HepG2 (cell line): Measurements from ENCODE around the gene FAM234B. TPM values are rescaled to one million over a fixed set of nuclear protein-coding genes. Genes with fewer than 3 reads are reported as not detected.

ENCODE experiments used
- ATAC-seq: fragments of 200-7000 bp; cut with Tn5 transposase; 3 replicates; pipeline ENCODE4 v1.9.1; 2020; ENCODE audit warnings: mild to moderate bottlenecking, moderate library complexity
- BruUV-seq: library from RNA; stranded (reverse); fragments of 400-500 nt; replicated peaks from 2 replicates; lab custom pipeline; 2021; lab: Mats Ljungman, UMichigan
- CTCF ChIA-PET: fragments of 300-600 bp; formaldehyde crosslinking; extraction: SDS; loops from one replicate; lab custom pipeline; 2021; ENCODE audit warnings: low total read pairs, inconsistent platforms, low intra/inter-chr PET ratio; lab: Yijun Ruan, JAX
- POLR2A ChIA-PET: fragments of 350-600 bp; sonication (Branson Sonifier 250); formaldehyde crosslinking; loops from one replicate; lab custom pipeline; 2020; ENCODE audit warnings: antibody characterized with exemption, inconsistent platforms; lab: Yijun Ruan, JAX
- DNase-seq: peaks from one replicate; pipeline ENCODE4 v3.0.0-alpha.2; 2015; ENCODE audit warnings: low spot score
- FAIRE-seq: peaks from 3 replicates; lab custom pipeline; 2011; peaks lifted over from hg19 to GRCh38; lab: Jason Lieb, UNC
- H2AFZ ChIP-seq: one replicate; pipeline ENCODE4 v1.6.1; 2011; ENCODE audit warnings: low read length, inconsistent platforms
- H3K27ac ChIP-seq: fragments of 300-600 bp; 3 replicates; pipeline ENCODE4 v1.8.0; 2011; ENCODE audit warnings: mixed run types, mild to moderate bottlenecking, mixed read lengths, low read length, inconsistent platforms; ENCODE audit not compliant: insufficient read depth; ENCODE audit errors: extremely low read length
- H3K27me3 ChIP-seq, 2 experiments: fragments of 200-600 bp in 1 of 2; 2 replicates in 1 of 2; 3 replicates in 1 of 2; pipeline versions ENCODE4 v1.6.0 to v1.8.0; 2011; ENCODE audit warnings: low read length in 2 of 2, mild to moderate bottlenecking in 2 of 2, moderate library complexity in 2 of 2, inconsistent platforms in 1 of 2; ENCODE audit not compliant: insufficient read depth in 2 of 2, control insufficient read depth in 1 of 2
- H3K36me3 ChIP-seq, 2 experiments: fragments of 200-600 bp in 1 of 2; replicated peaks in 1 of 2; 2 replicates in 1 of 2; 3 replicates in 1 of 2; pipeline versions ENCODE4 v1.5.1 to v1.8.0; 2011; ENCODE audit warnings: low read length in 2 of 2, inconsistent platforms in 1 of 2; ENCODE audit not compliant: insufficient read depth in 2 of 2, control insufficient read depth in 1 of 2
- H3K4me1 ChIP-seq: 2 replicates; pipeline ENCODE4 v1.5.1; 2012; ENCODE audit warnings: low read length, inconsistent platforms; ENCODE audit not compliant: insufficient read depth
- H3K4me2 ChIP-seq: 2 replicates; pipeline ENCODE4 v1.6.0; 2011; ENCODE audit warnings: low read depth, low read length, inconsistent platforms
- H3K4me3 ChIP-seq, 3 experiments: fragments of 200-600 bp in 1 of 3; sonication (generic), shearing (Covaris generic) in 1 of 3; replicated peaks in 1 of 3; 2 replicates each; pipeline ENCODE4 v1.5.1; 2011 to 2016; ENCODE audit warnings: low read length in 3 of 3, inconsistent platforms in 2 of 3, low read depth in 2 of 3, mild to moderate bottlenecking in 2 of 3, control low read depth in 1 of 3, mixed read lengths in 1 of 3; ENCODE audit not compliant: insufficient read depth in 1 of 3
- H3K79me2 ChIP-seq: one replicate; pipeline ENCODE4 v1.6.1; 2011; ENCODE audit warnings: low read length, inconsistent platforms; ENCODE audit not compliant: insufficient read depth
- H3K9ac ChIP-seq: 2 replicates; pipeline ENCODE4 v1.6.0; 2011; ENCODE audit warnings: mild to moderate bottlenecking, low read depth, low read length, inconsistent platforms; ENCODE audit not compliant: insufficient read depth
- H3K9me3 ChIP-seq: 2 replicates; pipeline ENCODE4 v1.5.1; 2012; ENCODE audit warnings: mild to moderate bottlenecking, low read length
- H4K20me1 ChIP-seq: 2 replicates; pipeline ENCODE4 v1.6.0; 2011; ENCODE audit warnings: inconsistent platforms, mild to moderate bottlenecking, low read length, moderate library complexity; ENCODE audit not compliant: insufficient read depth
- AHR ChIP-seq: IDR thresholded peaks from 2 replicates; pipeline ENCODE4 v1.6.1; 2018; ENCODE audit warnings: missing genetic modification reagents, missing compliant biosample characterization
- EED ChIP-seq: sonication (generic); formaldehyde crosslinking; IDR thresholded peaks from 2 replicates; pipeline ENCODE4 v1.5.0; 2020; ENCODE audit warnings: mild to moderate bottlenecking, missing genetic modification reagents
- SALL1 ChIP-seq: sonication (generic); formaldehyde crosslinking; IDR thresholded peaks from 2 replicates; pipeline ENCODE4 v1.8.0; 2022; ENCODE audit warnings: mild to moderate bottlenecking, missing genetic modification reagents
- ZNF224 ChIP-seq: sonication (generic); formaldehyde crosslinking; IDR thresholded peaks from 2 replicates; pipeline ENCODE4 v1.5.0; 2020; ENCODE audit warnings: mild to moderate bottlenecking, missing genetic modification reagents
- ZNF317 ChIP-seq: sonication (generic); formaldehyde crosslinking; IDR thresholded peaks from 2 replicates; pipeline ENCODE4 v1.5.0; 2020; ENCODE audit warnings: mild to moderate bottlenecking, missing genetic modification reagents
- WGBS: methylation state at CpG from one replicate; pipeline ENCODE4 v1.1.6; 2017; ENCODE audit warnings: low lambda C conversion rate; 5-methylcytosine and 5-hydroxymethylcytosine counted together
- in situ Hi-C: cut with HindIII; loops from 2 replicates; pipeline ENCODE4 v1.10.0; 2017; ENCODE audit warnings: low pct_unique_long_range_greater_than_20kb; ENCODE audit not compliant: extremely low pct_ligation_motif_present
- intact Hi-C: fragments of 100-400 bp; cut with micrococcal nuclease; formaldehyde crosslinking; loops from one replicate; pipeline ENCODE4 v1.10.0; 2022; ENCODE audit not compliant: unreplicated experiment
- polyA plus RNA-seq, 8 experiments: library from polyadenylated mRNA; depleted of rRNA in 3 of 8; stranded (reverse) in 7 of 8; unstranded in 1 of 8; fragments of >200 nt; fragmentation: Illumina TruSeq in 4 of 8; extraction: Trizol in 4 of 8; gene quantifications; 2 replicates each; pipeline versions ENCODE4 v1.2.1 to v1.2.3, GENCODE V29; 2011 to 2016; ENCODE audit warnings: low read depth in 4 of 8, missing spikeins in 1 of 8, mixed read lengths in 1 of 8; ENCODE audit not compliant: insufficient read depth in 1 of 8
- total RNA-seq, 5 experiments: library from RNA; depleted of rRNA; stranded (reverse); fragments of >200 nt; fragmentation: Illumina TruSeq; extraction: Trizol; gene quantifications; 2 replicates each; pipeline ENCODE4 v1.2.3, GENCODE V29; 2016; ENCODE audit warnings: low read depth in 1 of 5
- TF ChIP-seq, protein P1 (sequence below): sonication (generic); formaldehyde crosslinking; IDR thresholded peaks from 2 replicates; pipeline ENCODE4 v1.4.0; 2020; ENCODE audit warnings: missing genetic modification reagents
- TF ChIP-seq, protein P2 (sequence below): sonication (generic); formaldehyde crosslinking; IDR thresholded peaks from 2 replicates; pipeline ENCODE4 v1.5.0; 2020; ENCODE audit warnings: missing genetic modification reagents
- TF ChIP-seq, protein P3 (sequence below): sonication (generic); formaldehyde crosslinking; IDR thresholded peaks from 2 replicates; pipeline ENCODE4 v1.5.0; 2020; ENCODE audit warnings: mild to moderate bottlenecking, missing genetic modification reagents, borderline replicate concordance
- TF ChIP-seq, protein P4 (sequence below): sonication (generic); formaldehyde crosslinking; IDR thresholded peaks from 2 replicates; pipeline ENCODE4 v1.8.0; 2022; ENCODE audit warnings: missing genetic modification reagents, mild to moderate bottlenecking, moderate library complexity, borderline replicate concordance
- TF ChIP-seq, protein P5 (sequence below): sonication (generic); formaldehyde crosslinking; IDR thresholded peaks from 2 replicates; pipeline ENCODE4; 2020; ENCODE audit warnings: missing genetic modification reagents, mild to moderate bottlenecking, borderline replicate concordance

The FAM234B gene
- total and polyA plus RNA-seq, 2 of the 13 experiments (the other 11 are each of a cell fraction or from before 2014, with no cell fraction given), result 7.8 to 13.8 TPM

DNA sequence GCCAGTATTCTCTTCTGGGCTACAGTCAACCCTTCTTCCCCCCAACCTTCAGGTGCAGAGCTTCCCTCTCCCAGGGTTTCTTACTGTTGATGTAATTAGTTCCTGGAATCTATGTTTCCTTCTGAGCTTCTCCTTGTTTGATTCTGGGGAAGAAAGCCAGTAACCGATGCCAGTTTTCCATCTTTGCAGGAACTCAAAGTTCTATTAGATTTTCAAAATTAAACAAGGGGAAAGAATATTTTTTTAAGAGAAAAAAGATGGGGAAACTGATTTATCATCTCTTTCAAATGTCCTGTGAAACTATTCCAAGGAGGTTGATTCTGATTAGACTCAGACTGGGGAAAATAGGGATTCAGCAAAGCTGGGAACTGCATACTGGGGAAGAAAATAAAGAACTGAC is 17.9 kb upstream of the FAM234B start:
- H3K9ac ChIP-seq, result no peak overlapping the region
- TF ChIP-seq AHR (CRISPR knock-in tag) (no peak), ZNF317 (CRISPR knock-in tag) (no peak), EED (CRISPR knock-in tag) (no peak), ZNF224 (CRISPR knock-in tag) (no peak), SALL1 (no peak)
- TF ChIP-seq, protein P1, sequence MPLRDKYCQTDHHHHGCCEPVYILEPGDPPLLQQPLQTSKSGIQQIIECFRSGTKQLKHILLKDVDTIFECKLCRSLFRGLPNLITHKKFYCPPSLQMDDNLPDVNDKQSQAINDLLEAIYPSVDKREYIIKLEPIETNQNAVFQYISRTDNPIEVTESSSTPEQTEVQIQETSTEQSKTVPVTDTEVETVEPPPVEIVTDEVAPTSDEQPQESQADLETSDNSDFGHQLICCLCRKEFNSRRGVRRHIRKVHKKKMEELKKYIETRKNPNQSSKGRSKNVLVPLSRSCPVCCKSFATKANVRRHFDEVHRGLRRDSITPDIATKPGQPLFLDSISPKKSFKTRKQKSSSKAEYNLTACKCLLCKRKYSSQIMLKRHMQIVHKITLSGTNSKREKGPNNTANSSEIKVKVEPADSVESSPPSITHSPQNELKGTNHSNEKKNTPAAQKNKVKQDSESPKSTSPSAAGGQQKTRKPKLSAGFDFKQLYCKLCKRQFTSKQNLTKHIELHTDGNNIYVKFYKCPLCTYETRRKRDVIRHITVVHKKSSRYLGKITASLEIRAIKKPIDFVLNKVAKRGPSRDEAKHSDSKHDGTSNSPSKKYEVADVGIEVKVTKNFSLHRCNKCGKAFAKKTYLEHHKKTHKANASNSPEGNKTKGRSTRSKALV, result no peak
- TF ChIP-seq, protein P2, sequence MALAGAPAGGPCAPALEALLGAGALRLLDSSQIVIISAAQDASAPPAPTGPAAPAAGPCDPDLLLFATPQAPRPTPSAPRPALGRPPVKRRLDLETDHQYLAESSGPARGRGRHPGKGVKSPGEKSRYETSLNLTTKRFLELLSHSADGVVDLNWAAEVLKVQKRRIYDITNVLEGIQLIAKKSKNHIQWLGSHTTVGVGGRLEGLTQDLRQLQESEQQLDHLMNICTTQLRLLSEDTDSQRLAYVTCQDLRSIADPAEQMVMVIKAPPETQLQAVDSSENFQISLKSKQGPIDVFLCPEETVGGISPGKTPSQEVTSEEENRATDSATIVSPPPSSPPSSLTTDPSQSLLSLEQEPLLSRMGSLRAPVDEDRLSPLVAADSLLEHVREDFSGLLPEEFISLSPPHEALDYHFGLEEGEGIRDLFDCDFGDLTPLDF, result no peak
- TF ChIP-seq, protein P3, sequence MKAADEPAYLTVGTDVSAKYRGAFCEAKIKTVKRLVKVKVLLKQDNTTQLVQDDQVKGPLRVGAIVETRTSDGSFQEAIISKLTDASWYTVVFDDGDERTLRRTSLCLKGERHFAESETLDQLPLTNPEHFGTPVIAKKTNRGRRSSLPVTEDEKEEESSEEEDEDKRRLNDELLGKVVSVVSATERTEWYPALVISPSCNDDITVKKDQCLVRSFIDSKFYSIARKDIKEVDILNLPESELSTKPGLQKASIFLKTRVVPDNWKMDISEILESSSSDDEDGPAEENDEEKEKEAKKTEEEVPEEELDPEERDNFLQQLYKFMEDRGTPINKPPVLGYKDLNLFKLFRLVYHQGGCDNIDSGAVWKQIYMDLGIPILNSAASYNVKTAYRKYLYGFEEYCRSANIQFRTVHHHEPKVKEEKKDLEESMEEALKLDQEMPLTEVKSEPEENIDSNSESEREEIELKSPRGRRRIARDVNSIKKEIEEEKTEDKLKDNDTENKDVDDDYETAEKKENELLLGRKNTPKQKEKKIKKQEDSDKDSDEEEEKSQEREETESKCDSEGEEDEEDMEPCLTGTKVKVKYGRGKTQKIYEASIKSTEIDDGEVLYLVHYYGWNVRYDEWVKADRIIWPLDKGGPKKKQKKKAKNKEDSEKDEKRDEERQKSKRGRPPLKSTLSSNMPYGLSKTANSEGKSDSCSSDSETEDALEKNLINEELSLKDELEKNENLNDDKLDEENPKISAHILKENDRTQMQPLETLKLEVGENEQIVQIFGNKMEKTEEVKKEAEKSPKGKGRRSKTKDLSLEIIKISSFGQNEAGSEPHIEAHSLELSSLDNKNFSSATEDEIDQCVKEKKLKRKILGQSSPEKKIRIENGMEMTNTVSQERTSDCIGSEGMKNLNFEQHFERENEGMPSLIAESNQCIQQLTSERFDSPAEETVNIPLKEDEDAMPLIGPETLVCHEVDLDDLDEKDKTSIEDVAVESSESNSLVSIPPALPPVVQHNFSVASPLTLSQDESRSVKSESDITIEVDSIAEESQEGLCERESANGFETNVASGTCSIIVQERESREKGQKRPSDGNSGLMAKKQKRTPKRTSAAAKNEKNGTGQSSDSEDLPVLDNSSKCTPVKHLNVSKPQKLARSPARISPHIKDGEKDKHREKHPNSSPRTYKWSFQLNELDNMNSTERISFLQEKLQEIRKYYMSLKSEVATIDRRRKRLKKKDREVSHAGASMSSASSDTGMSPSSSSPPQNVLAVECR, result no peak
- TF ChIP-seq, protein P4, sequence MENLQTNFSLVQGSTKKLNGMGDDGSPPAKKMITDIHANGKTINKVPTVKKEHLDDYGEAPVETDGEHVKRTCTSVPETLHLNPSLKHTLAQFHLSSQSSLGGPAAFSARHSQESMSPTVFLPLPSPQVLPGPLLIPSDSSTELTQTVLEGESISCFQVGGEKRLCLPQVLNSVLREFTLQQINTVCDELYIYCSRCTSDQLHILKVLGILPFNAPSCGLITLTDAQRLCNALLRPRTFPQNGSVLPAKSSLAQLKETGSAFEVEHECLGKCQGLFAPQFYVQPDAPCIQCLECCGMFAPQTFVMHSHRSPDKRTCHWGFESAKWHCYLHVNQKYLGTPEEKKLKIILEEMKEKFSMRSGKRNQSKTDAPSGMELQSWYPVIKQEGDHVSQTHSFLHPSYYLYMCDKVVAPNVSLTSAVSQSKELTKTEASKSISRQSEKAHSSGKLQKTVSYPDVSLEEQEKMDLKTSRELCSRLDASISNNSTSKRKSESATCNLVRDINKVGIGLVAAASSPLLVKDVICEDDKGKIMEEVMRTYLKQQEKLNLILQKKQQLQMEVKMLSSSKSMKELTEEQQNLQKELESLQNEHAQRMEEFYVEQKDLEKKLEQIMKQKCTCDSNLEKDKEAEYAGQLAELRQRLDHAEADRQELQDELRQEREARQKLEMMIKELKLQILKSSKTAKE (CRISPR knock-in tag), result no peak
- TF ChIP-seq, protein P5, sequence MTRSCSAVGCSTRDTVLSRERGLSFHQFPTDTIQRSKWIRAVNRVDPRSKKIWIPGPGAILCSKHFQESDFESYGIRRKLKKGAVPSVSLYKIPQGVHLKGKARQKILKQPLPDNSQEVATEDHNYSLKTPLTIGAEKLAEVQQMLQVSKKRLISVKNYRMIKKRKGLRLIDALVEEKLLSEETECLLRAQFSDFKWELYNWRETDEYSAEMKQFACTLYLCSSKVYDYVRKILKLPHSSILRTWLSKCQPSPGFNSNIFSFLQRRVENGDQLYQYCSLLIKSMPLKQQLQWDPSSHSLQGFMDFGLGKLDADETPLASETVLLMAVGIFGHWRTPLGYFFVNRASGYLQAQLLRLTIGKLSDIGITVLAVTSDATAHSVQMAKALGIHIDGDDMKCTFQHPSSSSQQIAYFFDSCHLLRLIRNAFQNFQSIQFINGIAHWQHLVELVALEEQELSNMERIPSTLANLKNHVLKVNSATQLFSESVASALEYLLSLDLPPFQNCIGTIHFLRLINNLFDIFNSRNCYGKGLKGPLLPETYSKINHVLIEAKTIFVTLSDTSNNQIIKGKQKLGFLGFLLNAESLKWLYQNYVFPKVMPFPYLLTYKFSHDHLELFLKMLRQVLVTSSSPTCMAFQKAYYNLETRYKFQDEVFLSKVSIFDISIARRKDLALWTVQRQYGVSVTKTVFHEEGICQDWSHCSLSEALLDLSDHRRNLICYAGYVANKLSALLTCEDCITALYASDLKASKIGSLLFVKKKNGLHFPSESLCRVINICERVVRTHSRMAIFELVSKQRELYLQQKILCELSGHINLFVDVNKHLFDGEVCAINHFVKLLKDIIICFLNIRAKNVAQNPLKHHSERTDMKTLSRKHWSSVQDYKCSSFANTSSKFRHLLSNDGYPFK (CRISPR knock-in tag), result no peak
- no peak overlapping the region for H3K4me2 ChIP-seq
- H3K27ac ChIP-seq, result no peak overlapping the region
- H2AFZ ChIP-seq, result no peak overlapping the region
- H4K20me1 ChIP-seq, result no peaks in the 10 kb centered on the region
- ChIA-PET POLR2A (no interaction called here), CTCF (no interaction called here)
- ATAC-seq (no peak), DNase-seq (no peak), FAIRE-seq (no peak)
- intact Hi-C loops, result no loop called here
- H3K4me1 ChIP-seq, result no peaks in the 10 kb centered on the region
- H3K9me3 ChIP-seq, result no peaks in the 10 kb centered on the region
- BruUV-seq, result no TSS peak
- no peaks in the 10 kb centered on the region for H3K36me3 ChIP-seq
- H3K4me3 ChIP-seq, result no peak overlapping the region
- WGBS, result 60% methylated on average over 1 of the region's 1 CpG
- no peaks in the 10 kb centered on the region for H3K79me2 ChIP-seq
- no peaks in the 10 kb centered on the region for H3K27me3 ChIP-seq
- in situ Hi-C loops, result no loop called here
